Colon (tissue), 2 donors: ENCODE measurements around the gene ZNF384.

Experiments used
- FAIRE-seq: peaks from 2 replicates; lab custom pipeline; 2012; peaks lifted over from hg19 to GRCh38; lab: Jason Lieb, UNC
- donor health status: control.
- donor health status: control.

The ZNF384 gene

GRCh38 chr12:6653342-6653741, 35.8 kb downstream of the ZNF384 start:
- FAIRE-seq, result no peak

GRCh38 chr12:6652391-6652790, 36.8 kb downstream of the ZNF384 start:
- no peak for FAIRE-seq

- no peak for FAIRE-seq
Observed at GRCh38 chr12:6650832-6651231, 38.3 kb downstream of the ZNF384 start.

GRCh38 chr12:6647083-6647604, 42.0 kb downstream of the ZNF384 start, which contains the start of gene ACRBP:
TSS of gene ACRBP (minus strand) at chr12:6647432. CDS start at chr12:6647366, 66 bp downstream.
- FAIRE-seq, result no peak

- FAIRE-seq, result no peak
Observed at GRCh38 chr12:6646276-6647082, 42.7 kb downstream of the ZNF384 start.

- no peak for FAIRE-seq
Observed at GRCh38 chr12:6644903-6645302, 44.3 kb downstream of the ZNF384 start.

- no peak for FAIRE-seq
Observed at GRCh38 chr12:6644257-6644596, 44.9 kb downstream of the ZNF384 start.

- no peak for FAIRE-seq
Observed at GRCh38 chr12:6643569-6644256, 45.5 kb downstream of the ZNF384 start.

- FAIRE-seq, result no peak
Observed at GRCh38 chr12:6641131-6641530, 48.0 kb downstream of the ZNF384 start.

- no peak for FAIRE-seq
Observed at GRCh38 chr12:6640497-6640896, 48.7 kb downstream of the ZNF384 start.

GRCh38 chr12:6639151-6639801, 49.9 kb downstream of the ZNF384 start:
- FAIRE-seq, result no peak

GRCh38 chr12:6638305-6638704, 50.9 kb downstream of the ZNF384 start:
- no peak for FAIRE-seq

- no peak for FAIRE-seq
Observed at GRCh38 chr12:6635856-6636531, 53.2 kb downstream of the ZNF384 start, which contains the start of gene LPAR5. TSS of gene LPAR5 (minus strand) at chr12:6635959. CDS start at chr12:6621248, 14,711 bp downstream.

- no peak for FAIRE-seq
Observed at GRCh38 chr12:6635375-6635855, 53.8 kb downstream of the ZNF384 start.

GRCh38 chr12:6632026-6632983, 56.9 kb downstream of the ZNF384 start:
- FAIRE-seq, result no peak

- no peak for FAIRE-seq
Observed at GRCh38 chr12:6631549-6631961, 57.6 kb downstream of the ZNF384 start.

- no peak for FAIRE-seq
Observed at GRCh38 chr12:6630736-6631135, 58.4 kb downstream of the ZNF384 start.

- no peak for FAIRE-seq
Observed at GRCh38 chr12:6627616-6628015, 61.6 kb downstream of the ZNF384 start.

- no peak for FAIRE-seq
Observed at GRCh38 chr12:6626654-6627283, 62.4 kb downstream of the ZNF384 start.

GRCh38 chr12:6620885-6621274, 68.3 kb downstream of the ZNF384 start:
- FAIRE-seq, result no peak
